WTC11 (cell line): ENCODE results near the gene NPLOC4. TPM values are rescaled to one million over a fixed set of nuclear protein-coding genes. Genes with fewer than 3 reads are reported as not detected.

Experiments used
- ATAC-seq: fragments of 200-7000 bp; cut with Tn5 transposase; 2 replicates; pipeline ENCODE4 v1.10.0; 2021; ENCODE audit warnings: mild to moderate bottlenecking, moderate library complexity
- CTCF ChIA-PET: fragments of 300-600 bp; sonication (Branson Sonifier 250); formaldehyde crosslinking; loops from one replicate; lab custom pipeline; 2021; ENCODE audit warnings: antibody characterized with exemption; lab: Charles Lee
- POLR2A ChIA-PET: fragments of 350-600 bp; sonication (Branson Sonifier 250); formaldehyde crosslinking; loops from one replicate; lab custom pipeline; 2021; ENCODE audit warnings: antibody characterized with exemption; lab: Charles Lee
- DNase-seq: peaks from one replicate; pipeline ENCODE4 v3.0.0; 2021; ENCODE audit warnings: low spot score
- H3K27ac Mint-ChIP-seq: 2 replicates; pipeline ENCODE4 v1.8.0; 2021; ENCODE audit warnings: mixed read lengths
- H3K27me3 Mint-ChIP-seq: 2 replicates; pipeline ENCODE4 v1.8.0; 2021; ENCODE audit warnings: low read depth, mild to moderate bottlenecking, moderate library complexity, mixed read lengths
- H3K36me3 Mint-ChIP-seq: 2 replicates; pipeline ENCODE4 v1.8.0; 2021; ENCODE audit warnings: mixed read lengths
- H3K4me1 Mint-ChIP-seq: 2 replicates; pipeline ENCODE4 v1.8.0; 2022; ENCODE audit warnings: mixed read lengths
- H3K4me3 Mint-ChIP-seq: 2 replicates; pipeline ENCODE4 v1.8.0; 2021; ENCODE audit warnings: mild to moderate bottlenecking, moderate library complexity, mixed read lengths
- H3K9me3 Mint-ChIP-seq: 2 replicates; pipeline ENCODE4 v1.8.0; 2021; ENCODE audit warnings: mixed read lengths
- ARID4B ChIP-seq: sonication (generic); formaldehyde crosslinking; IDR thresholded peaks from 2 replicates; pipeline ENCODE4 v1.8.0; 2023; ENCODE audit warnings: missing genetic modification reagents, mild to moderate bottlenecking, borderline replicate concordance
- ATF6 ChIP-seq: sonication (generic); formaldehyde crosslinking; IDR thresholded peaks from 2 replicates; pipeline ENCODE4 v1.8.1; 2023; ENCODE audit warnings: mild to moderate bottlenecking, missing genetic modification reagents
- EMX1 ChIP-seq: fragments of 250-450 bp; sonication (Bioruptor Pico); IDR thresholded peaks from 2 replicates; pipeline ENCODE4 v1.8.0; 2021; ENCODE audit warnings: mild to moderate bottlenecking
- ESRRA ChIP-seq: sonication (generic); formaldehyde crosslinking; IDR thresholded peaks from 2 replicates; pipeline ENCODE4 v1.8.1; 2022; ENCODE audit warnings: mild to moderate bottlenecking, missing genetic modification reagents, borderline replicate concordance
- GRHL2 ChIP-seq: fragments of 250-450 bp; sonication (Bioruptor Pico); IDR thresholded peaks from 2 replicates; pipeline ENCODE4 v1.8.0; 2022; ENCODE audit warnings: mild to moderate bottlenecking, moderate library complexity; ENCODE audit not compliant: insufficient replicate concordance, severe bottlenecking
- NR2C2 ChIP-seq: sonication (generic); formaldehyde crosslinking; IDR thresholded peaks from 2 replicates; pipeline ENCODE4 v1.8.0; 2022; ENCODE audit warnings: mild to moderate bottlenecking, missing genetic modification reagents
- SMAD4 ChIP-seq: sonication (generic); formaldehyde crosslinking; IDR thresholded peaks from 2 replicates; pipeline ENCODE4 v1.8.0; 2022; ENCODE audit warnings: mild to moderate bottlenecking, missing genetic modification reagents
- TCF7 ChIP-seq: sonication (generic); formaldehyde crosslinking; IDR thresholded peaks from 2 replicates; pipeline ENCODE4 v1.8.0; 2022; ENCODE audit warnings: mild to moderate bottlenecking, low read depth, missing genetic modification reagents, moderate library complexity
- TEAD1 ChIP-seq: sonication (generic); formaldehyde crosslinking; IDR thresholded peaks from 2 replicates; pipeline ENCODE4 v1.8.0; 2022; ENCODE audit warnings: mild to moderate bottlenecking, missing genetic modification reagents
- total RNA-seq: library from RNA; stranded (reverse); gene quantifications from 3 replicates; pipeline ENCODE4 v1.2.3, GENCODE V29; 2021
- TF ChIP-seq, protein P1 (sequence below): sonication (generic); formaldehyde crosslinking; IDR thresholded peaks from 2 replicates; pipeline ENCODE4 v1.8.0; 2022; ENCODE audit warnings: missing genetic modification reagents
- TF ChIP-seq, protein P2 (sequence below): fragments of 250-450 bp; sonication (Bioruptor Pico); IDR thresholded peaks from 2 replicates; pipeline ENCODE4 v1.8.0; 2021; ENCODE audit warnings: mild to moderate bottlenecking
- TF ChIP-seq, protein P3 (sequence below): fragments of 250-450 bp; sonication (Bioruptor Pico); IDR thresholded peaks from 2 replicates; pipeline ENCODE4 v2.1.2; 2022; ENCODE audit warnings: mild to moderate bottlenecking, moderate library complexity
- TF ChIP-seq, protein P4 (sequence below): sonication (generic); formaldehyde crosslinking; IDR thresholded peaks from 2 replicates; pipeline ENCODE4 v1.8.1; 2023; ENCODE audit warnings: mild to moderate bottlenecking, missing genetic modification reagents, borderline replicate concordance

The NPLOC4 gene
- total RNA-seq, 1 experiment from 2014 or later, result 83.5 TPM

GRCh38 chr17:81641825-81642489, 5.0 kb upstream of the NPLOC4 start:
- ATAC-seq, result peak; percentile 28; the same call in 1 of the 2 replicates
- CTCF ChIA-PET, result no interaction called here

GRCh38 chr17:81640011-81640410, 3.1 kb upstream of the NPLOC4 start:
- no peak for DNase-seq
- no peak overlapping the region for H3K27ac Mint-ChIP-seq
- no peak overlapping the region for H3K4me3 Mint-ChIP-seq
- H3K4me1 Mint-ChIP-seq, result peaks cover 10% of the 10 kb centered on the region
- ChIA-PET POLR2A (no interaction called here), CTCF (interaction anchor here (0.6 kb wide), 1 partner anchor 34 kb away, joined by 3 read pairs; no protein-coding TSS in a partner anchor)
- no peaks in the 10 kb centered on the region for H3K9me3 Mint-ChIP-seq
- no peak for ATAC-seq
- no peaks in the 10 kb centered on the region for H3K27me3 Mint-ChIP-seq
- H3K36me3 Mint-ChIP-seq, result no peaks in the 10 kb centered on the region
- no peak for TF ChIP-seq NR2C2 (CRISPR knock-in tag)
- TF ChIP-seq GRHL2 (CRISPR knock-in tag), result no peak
- TF ChIP-seq, protein P1, sequence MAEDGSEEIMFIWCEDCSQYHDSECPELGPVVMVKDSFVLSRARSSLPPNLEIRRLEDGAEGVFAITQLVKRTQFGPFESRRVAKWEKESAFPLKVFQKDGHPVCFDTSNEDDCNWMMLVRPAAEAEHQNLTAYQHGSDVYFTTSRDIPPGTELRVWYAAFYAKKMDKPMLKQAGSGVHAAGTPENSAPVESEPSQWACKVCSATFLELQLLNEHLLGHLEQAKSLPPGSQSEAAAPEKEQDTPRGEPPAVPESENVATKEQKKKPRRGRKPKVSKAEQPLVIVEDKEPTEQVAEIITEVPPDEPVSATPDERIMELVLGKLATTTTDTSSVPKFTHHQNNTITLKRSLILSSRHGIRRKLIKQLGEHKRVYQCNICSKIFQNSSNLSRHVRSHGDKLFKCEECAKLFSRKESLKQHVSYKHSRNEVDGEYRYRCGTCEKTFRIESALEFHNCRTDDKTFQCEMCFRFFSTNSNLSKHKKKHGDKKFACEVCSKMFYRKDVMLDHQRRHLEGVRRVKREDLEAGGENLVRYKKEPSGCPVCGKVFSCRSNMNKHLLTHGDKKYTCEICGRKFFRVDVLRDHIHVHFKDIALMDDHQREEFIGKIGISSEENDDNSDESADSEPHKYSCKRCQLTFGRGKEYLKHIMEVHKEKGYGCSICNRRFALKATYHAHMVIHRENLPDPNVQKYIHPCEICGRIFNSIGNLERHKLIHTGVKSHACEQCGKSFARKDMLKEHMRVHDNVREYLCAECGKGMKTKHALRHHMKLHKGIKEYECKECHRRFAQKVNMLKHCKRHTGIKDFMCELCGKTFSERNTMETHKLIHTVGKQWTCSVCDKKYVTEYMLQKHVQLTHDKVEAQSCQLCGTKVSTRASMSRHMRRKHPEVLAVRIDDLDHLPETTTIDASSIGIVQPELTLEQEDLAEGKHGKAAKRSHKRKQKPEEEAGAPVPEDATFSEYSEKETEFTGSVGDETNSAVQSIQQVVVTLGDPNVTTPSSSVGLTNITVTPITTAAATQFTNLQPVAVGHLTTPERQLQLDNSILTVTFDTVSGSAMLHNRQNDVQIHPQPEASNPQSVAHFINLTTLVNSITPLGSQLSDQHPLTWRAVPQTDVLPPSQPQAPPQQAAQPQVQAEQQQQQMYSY, result no peak
- no peak for TF ChIP-seq ESRRA (CRISPR knock-in tag)
- no peak for TF ChIP-seq ATF6 (CRISPR knock-in tag)
- no peak for TF ChIP-seq ARID4B (CRISPR knock-in tag)
- no peak for TF ChIP-seq SMAD4 (CRISPR knock-in tag)
- TF ChIP-seq, protein P2, sequence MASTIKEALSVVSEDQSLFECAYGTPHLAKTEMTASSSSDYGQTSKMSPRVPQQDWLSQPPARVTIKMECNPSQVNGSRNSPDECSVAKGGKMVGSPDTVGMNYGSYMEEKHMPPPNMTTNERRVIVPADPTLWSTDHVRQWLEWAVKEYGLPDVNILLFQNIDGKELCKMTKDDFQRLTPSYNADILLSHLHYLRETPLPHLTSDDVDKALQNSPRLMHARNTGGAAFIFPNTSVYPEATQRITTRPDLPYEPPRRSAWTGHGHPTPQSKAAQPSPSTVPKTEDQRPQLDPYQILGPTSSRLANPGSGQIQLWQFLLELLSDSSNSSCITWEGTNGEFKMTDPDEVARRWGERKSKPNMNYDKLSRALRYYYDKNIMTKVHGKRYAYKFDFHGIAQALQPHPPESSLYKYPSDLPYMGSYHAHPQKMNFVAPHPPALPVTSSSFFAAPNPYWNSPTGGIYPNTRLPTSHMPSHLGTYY (CRISPR knock-in tag), result no peak
- TF ChIP-seq EMX1 (CRISPR knock-in tag), result no peak

More at GRCh38 chr17:81641825-81642489, 5.0 kb upstream of the NPLOC4 start:
- H3K36me3 Mint-ChIP-seq, result no peaks in the 10 kb centered on the region
- H3K4me3 Mint-ChIP-seq, result no peak overlapping the region
- no peak for DNase-seq
- peaks cover 7% of the 10 kb centered on the region for H3K27me3 Mint-ChIP-seq
- no peaks in the 10 kb centered on the region for H3K4me1 Mint-ChIP-seq
- peak overlapping the region; percentile 18; the same call in 1 of the 2 replicates for H3K27ac Mint-ChIP-seq
- no peaks in the 10 kb centered on the region for H3K9me3 Mint-ChIP-seq
- TF ChIP-seq TEAD1 (CRISPR knock-in tag) (no peak), TCF7 (CRISPR knock-in tag) (no peak)
- TF ChIP-seq, protein P3, sequence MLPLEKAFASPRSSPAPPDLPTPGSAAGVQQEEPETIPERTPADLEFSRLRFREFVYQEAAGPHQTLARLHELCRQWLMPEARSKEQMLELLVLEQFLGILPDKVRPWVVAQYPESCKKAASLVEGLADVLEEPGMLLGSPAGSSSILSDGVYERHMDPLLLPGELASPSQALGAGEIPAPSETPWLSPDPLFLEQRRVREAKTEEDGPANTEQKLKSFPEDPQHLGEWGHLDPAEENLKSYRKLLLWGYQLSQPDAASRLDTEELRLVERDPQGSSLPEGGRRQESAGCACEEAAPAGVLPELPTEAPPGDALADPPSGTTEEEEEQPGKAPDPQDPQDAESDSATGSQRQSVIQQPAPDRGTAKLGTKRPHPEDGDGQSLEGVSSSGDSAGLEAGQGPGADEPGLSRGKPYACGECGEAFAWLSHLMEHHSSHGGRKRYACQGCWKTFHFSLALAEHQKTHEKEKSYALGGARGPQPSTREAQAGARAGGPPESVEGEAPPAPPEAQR (CRISPR knock-in tag), result no peak
- TF ChIP-seq, protein P4, sequence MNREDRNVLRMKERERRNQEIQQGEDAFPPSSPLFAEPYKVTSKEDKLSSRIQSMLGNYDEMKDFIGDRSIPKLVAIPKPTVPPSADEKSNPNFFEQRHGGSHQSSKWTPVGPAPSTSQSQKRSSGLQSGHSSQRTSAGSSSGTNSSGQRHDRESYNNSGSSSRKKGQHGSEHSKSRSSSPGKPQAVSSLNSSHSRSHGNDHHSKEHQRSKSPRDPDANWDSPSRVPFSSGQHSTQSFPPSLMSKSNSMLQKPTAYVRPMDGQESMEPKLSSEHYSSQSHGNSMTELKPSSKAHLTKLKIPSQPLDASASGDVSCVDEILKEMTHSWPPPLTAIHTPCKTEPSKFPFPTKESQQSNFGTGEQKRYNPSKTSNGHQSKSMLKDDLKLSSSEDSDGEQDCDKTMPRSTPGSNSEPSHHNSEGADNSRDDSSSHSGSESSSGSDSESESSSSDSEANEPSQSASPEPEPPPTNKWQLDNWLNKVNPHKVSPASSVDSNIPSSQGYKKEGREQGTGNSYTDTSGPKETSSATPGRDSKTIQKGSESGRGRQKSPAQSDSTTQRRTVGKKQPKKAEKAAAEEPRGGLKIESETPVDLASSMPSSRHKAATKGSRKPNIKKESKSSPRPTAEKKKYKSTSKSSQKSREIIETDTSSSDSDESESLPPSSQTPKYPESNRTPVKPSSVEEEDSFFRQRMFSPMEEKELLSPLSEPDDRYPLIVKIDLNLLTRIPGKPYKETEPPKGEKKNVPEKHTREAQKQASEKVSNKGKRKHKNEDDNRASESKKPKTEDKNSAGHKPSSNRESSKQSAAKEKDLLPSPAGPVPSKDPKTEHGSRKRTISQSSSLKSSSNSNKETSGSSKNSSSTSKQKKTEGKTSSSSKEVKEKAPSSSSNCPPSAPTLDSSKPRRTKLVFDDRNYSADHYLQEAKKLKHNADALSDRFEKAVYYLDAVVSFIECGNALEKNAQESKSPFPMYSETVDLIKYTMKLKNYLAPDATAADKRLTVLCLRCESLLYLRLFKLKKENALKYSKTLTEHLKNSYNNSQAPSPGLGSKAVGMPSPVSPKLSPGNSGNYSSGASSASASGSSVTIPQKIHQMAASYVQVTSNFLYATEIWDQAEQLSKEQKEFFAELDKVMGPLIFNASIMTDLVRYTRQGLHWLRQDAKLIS (CRISPR knock-in tag), result no peak
- POLR2A ChIA-PET, result no interaction called here
